ENCODE results near the gene NOP10.
"Not testable (repeated sequence)": the region's sequence is repeated elsewhere in the genome, so short reads cannot be mapped to it uniquely, and the experiment has no call there.

NOP10 gene

GRCh38 chr15:34358367-34358766, 15.4 kb upstream of the NOP10 start:
- DNase-seq: no peak

- DNase-seq: no peak
Measured at GRCh38 chr15:34357653-34358052, 14.7 kb upstream of the NOP10 start.

GRCh38 chr15:34355241-34355640, 12.3 kb upstream of the NOP10 start:
- no peak for DNase-seq

GRCh38 chr15:34354286-34354685, 11.3 kb upstream of the NOP10 start:
- DNase-seq: no peak

GRCh38 chr15:34353627-34354026, 10.7 kb upstream of the NOP10 start:
- no peak for DNase-seq

GRCh38 chr15:34352996-34353395, 10.1 kb upstream of the NOP10 start:
- not testable (repeated sequence) for DNase-seq

GRCh38 chr15:34349769-34350168, 6.8 kb upstream of the NOP10 start:
- no peak for DNase-seq

- DNase-seq: no peak
Measured at GRCh38 chr15:34348735-34349300, 5.9 kb upstream of the NOP10 start.

GRCh38 chr15:34347951-34348638, 5.2 kb upstream of the NOP10 start:
- no peak for DNase-seq

- not testable (repeated sequence) for DNase-seq
Measured at GRCh38 chr15:34342213-34342736, 661 bp downstream of the NOP10 start.

- no peak for DNase-seq
Measured at GRCh38 chr15:34341381-34342212, 1.3 kb downstream of the NOP10 start.

GRCh38 chr15:34339946-34340345, 3.0 kb downstream of the NOP10 start:
- DNase-seq: no peak

- DNase-seq: no peak
Measured at GRCh38 chr15:34338347-34338746, 4.6 kb downstream of the NOP10 start.

- DNase-seq: peak; percentile 97
Measured at GRCh38 chr15:34337557-34338306, 5.2 kb downstream of the NOP10 start, which contains the start of gene SLC12A6. Gene SLC12A6 (minus strand): TSS chr15:34337781. CDS start chr15:34336680, 1,101 bp downstream.

GRCh38 chr15:34336991-34337556, 5.9 kb downstream of the NOP10 start:
- DNase-seq: peak; percentile 13

GRCh38 chr15:34336231-34336990, 6.5 kb downstream of the NOP10 start:
- DNase-seq: no peak

- DNase-seq: no peak
Measured at GRCh38 chr15:34335176-34336032, 7.5 kb downstream of the NOP10 start.

GRCh38 chr15:34334672-34335071, 8.3 kb downstream of the NOP10 start:
- no peak for DNase-seq

- no peak for DNase-seq
Measured at GRCh38 chr15:34332553-34333120, 10.3 kb downstream of the NOP10 start.

GRCh38 chr15:34331809-34332208, 11.1 kb downstream of the NOP10 start:
- no peak for DNase-seq
